Esophagus muscularis mucosa (tissue), 3 donors: Measurements from ENCODE around the gene VPS13D.

Source experiments
- POLR2AphosphoS5 ChIP-seq, 2 donors: sonication (generic); formaldehyde crosslinking; IDR thresholded peaks; one replicate each; pipeline ENCODE4 v1.6.1; 2017; ENCODE audit warnings: antibody characterized with exemption in 2 of 2
- TF ChIP-seq, protein P1 (sequence below), 3 experiments: fragments of 200-600 bp in 2 of 3; fragments of 450-650 bp in 1 of 3; sonication (generic) in 2 of 3; IDR thresholded peaks; one replicate each; pipeline ENCODE4 v1.5.1; 2017 to 2019; ENCODE audit warnings: antibody characterized with exemption in 3 of 3, mild to moderate bottlenecking in 2 of 3, moderate library complexity in 1 of 3

DNA sequence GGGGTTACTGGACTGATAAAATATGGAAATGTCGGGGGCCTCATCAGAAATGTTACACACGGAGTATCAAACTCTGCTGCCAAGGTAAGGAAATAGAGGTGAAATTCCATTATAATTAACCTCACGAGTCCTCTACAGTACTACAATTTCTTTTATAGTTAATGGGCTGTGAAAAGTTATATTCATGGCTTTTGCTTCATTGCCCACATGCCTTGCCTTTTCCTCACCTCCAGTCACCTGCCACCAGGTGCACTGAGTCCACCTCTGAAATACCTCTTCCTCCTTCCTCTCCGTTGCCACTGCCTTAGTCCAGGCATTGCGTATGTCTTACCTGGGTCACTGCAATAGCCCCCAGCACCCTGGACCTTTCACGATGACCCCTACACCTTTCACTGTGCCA, 186.9 kb downstream of the VPS13D start:
- TF ChIP-seq, protein P1, sequence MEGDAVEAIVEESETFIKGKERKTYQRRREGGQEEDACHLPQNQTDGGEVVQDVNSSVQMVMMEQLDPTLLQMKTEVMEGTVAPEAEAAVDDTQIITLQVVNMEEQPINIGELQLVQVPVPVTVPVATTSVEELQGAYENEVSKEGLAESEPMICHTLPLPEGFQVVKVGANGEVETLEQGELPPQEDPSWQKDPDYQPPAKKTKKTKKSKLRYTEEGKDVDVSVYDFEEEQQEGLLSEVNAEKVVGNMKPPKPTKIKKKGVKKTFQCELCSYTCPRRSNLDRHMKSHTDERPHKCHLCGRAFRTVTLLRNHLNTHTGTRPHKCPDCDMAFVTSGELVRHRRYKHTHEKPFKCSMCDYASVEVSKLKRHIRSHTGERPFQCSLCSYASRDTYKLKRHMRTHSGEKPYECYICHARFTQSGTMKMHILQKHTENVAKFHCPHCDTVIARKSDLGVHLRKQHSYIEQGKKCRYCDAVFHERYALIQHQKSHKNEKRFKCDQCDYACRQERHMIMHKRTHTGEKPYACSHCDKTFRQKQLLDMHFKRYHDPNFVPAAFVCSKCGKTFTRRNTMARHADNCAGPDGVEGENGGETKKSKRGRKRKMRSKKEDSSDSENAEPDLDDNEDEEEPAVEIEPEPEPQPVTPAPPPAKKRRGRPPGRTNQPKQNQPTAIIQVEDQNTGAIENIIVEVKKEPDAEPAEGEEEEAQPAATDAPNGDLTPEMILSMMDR (IDR thresholded peaks at IDR 0.05), result no peak
- TF ChIP-seq POLR2AphosphoS5 (IDR thresholded peaks at IDR 0.05), result no peak
